ENCODE results near the gene ZBTB43.

DNA sequence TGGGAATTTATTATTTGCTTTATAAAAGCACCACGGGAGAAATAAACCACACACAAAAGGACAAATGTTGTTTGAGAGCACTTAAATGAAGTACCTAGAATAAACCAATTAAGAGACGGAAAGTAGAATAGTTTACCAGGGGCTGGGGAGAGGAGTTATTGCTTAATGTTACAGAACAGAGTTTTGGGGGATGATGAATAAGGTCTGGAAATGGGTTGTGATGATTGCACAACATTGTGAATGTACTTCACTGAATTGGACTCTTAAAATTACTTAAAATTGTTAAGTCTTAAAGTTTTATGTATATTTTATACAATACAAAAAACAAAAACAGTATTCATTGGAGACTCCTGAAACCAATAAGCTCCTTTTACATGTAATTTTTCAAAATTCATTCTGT lies 1.5 kb downstream of the ZBTB43 start:
- no peak for TF ChIP-seq ZFX (IDR thresholded peaks at IDR 0.05; ENCODE audit: borderline replicate concordance)
- TF ChIP-seq CTCF (IDR thresholded peaks at IDR 0.05) = no peak
